DMS153 (cell line): ENCODE measurements around the gene NKAIN2.

Experiments used
- DNase-seq: peaks from one replicate; lab custom pipeline; 2025; lab: John Stamatoyannopoulos, UW

The NKAIN2 gene

GRCh38 chr6:124590001-124590400, 786.3 kb downstream of the NKAIN2 start:
- DNase-seq: no peak

- no peak for DNase-seq
Measured at GRCh38 chr6:124599656-124600055, 796.0 kb downstream of the NKAIN2 start.

GRCh38 chr6:124604719-124605118, 801.1 kb downstream of the NKAIN2 start:
- DNase-seq: no peak

GRCh38 chr6:124607119-124607627, 803.5 kb downstream of the NKAIN2 start:
- DNase-seq: no peak

GRCh38 chr6:124613031-124613430, 809.4 kb downstream of the NKAIN2 start:
- DNase-seq: no peak

- no peak for DNase-seq
Measured at GRCh38 chr6:124622351-124622750, 818.7 kb downstream of the NKAIN2 start.

GRCh38 chr6:124633655-124634054, 830.0 kb downstream of the NKAIN2 start:
- no peak for DNase-seq

- DNase-seq: no peak
Measured at GRCh38 chr6:124640432-124640831, 836.8 kb downstream of the NKAIN2 start.

GRCh38 chr6:124655866-124656265, 852.2 kb downstream of the NKAIN2 start:
- no peak for DNase-seq

GRCh38 chr6:124658053-124658452, 854.4 kb downstream of the NKAIN2 start:
- no peak for DNase-seq

GRCh38 chr6:124659427-124659826, 855.8 kb downstream of the NKAIN2 start:
- no peak for DNase-seq

- DNase-seq: no peak
Measured at GRCh38 chr6:124660185-124660584, 856.5 kb downstream of the NKAIN2 start.

GRCh38 chr6:124661097-124661661, 857.5 kb downstream of the NKAIN2 start:
- no peak for DNase-seq

GRCh38 chr6:124668028-124668427, 864.4 kb downstream of the NKAIN2 start:
- DNase-seq: no peak

- DNase-seq: no peak
Measured at GRCh38 chr6:124669713-124670480, 866.2 kb downstream of the NKAIN2 start.

- peak; percentile 49 for DNase-seq
Measured at GRCh38 chr6:124670801-124671200, 867.1 kb downstream of the NKAIN2 start.

- no peak for DNase-seq
Measured at GRCh38 chr6:124671324-124671723, 867.7 kb downstream of the NKAIN2 start.

- no peak for DNase-seq
Measured at GRCh38 chr6:124674042-124674441, 870.4 kb downstream of the NKAIN2 start.

GRCh38 chr6:124676033-124676432, 872.4 kb downstream of the NKAIN2 start:
- no peak for DNase-seq

- DNase-seq: no peak
Measured at GRCh38 chr6:124677874-124678273, 874.2 kb downstream of the NKAIN2 start.

GRCh38 chr6:124679387-124679786, 875.7 kb downstream of the NKAIN2 start:
- no peak for DNase-seq

GRCh38 chr6:124682751-124683150, 879.1 kb downstream of the NKAIN2 start:
- no peak for DNase-seq

GRCh38 chr6:124683507-124683906, 879.8 kb downstream of the NKAIN2 start:
- no peak for DNase-seq

- no peak for DNase-seq
Measured at GRCh38 chr6:124684621-124685020, 881.0 kb downstream of the NKAIN2 start.
